Measurements from ENCODE around the gene ALG9. TPM values are rescaled to one million over a fixed set of nuclear protein-coding genes. Genes with fewer than 3 reads are reported as not detected.

Gene ALG9
- total and polyA plus RNA-seq, 10 of the 15 experiments (the other 5 are each of a cell fraction or from before 2014, with no cell fraction given): 10.8 to 41.6 (median 25.5) TPM

GRCh38 chr11:111870113-111870512 lies 1.3 kb downstream of the ALG9 start (continued):
- TF ChIP-seq EP300 (IDR thresholded peaks at IDR 0.05; ENCODE audit: borderline replicate concordance in 1 of 2, control insufficient read depth in 1 of 2, low read depth in 2 of 2, low read length in 2 of 2) (no peak), CHD4 (IDR thresholded peaks at IDR 0.05) (no peak), SIX5 (IDR thresholded peaks at IDR 0.05; ENCODE audit: low read depth, low read length, severe bottlenecking) (no peak), SMAD1 (IDR thresholded peaks at IDR 0.05; ENCODE audit: low read depth, partially characterized antibody) (no peak)

GRCh38 chr11:111860257-111860656 lies 11.1 kb downstream of the ALG9 start:
- ChIA-PET CTCF (interaction anchor here (1.0 to 2.5 kb wide), 3 partner anchors 8 to 18 kb away, joined by 3 to 9 read pairs (median 4); partner anchors contain the start of gene ALG9), RAD21 (ENCODE audit: unreplicated experiment) (no interaction called here), SMC1A (ENCODE audit: uncharacterized antibody, unreplicated experiment) (interaction anchor here (1.8 to 2.7 kb wide), 2 partner anchors 10 to 21 kb away, joined by 5 to 14 read pairs; partner anchors contain the start of gene ALG9), POLR2A (no interaction called here)
- WGBS (ENCODE audit: insufficient coverage, insufficient replicate concordance, low lambda C conversion rate, missing lambda C conversion rate): 77% methylated on average over 3 of the region's 3 CpGs
- ATAC-seq: no peak
- no peak overlapping the region for H3K27ac ChIP-seq (ENCODE audit: control insufficient read depth, insufficient read depth)
- H2AFZ ChIP-seq (ENCODE audit: control insufficient read depth, low read depth, low read length): no peak overlapping the region
- no peaks in the 10 kb centered on the region for H3K4me1 ChIP-seq (ENCODE audit: control insufficient read depth, insufficient read depth, low read length)
- FAIRE-seq: no peak
- DNase-seq (ENCODE audit: low read depth, low spot score): no peak
- TF ChIP-seq CBX5 (IDR thresholded peaks at IDR 0.05; ENCODE audit: low read depth): no peak
- TF ChIP-seq MLLT1 (IDR thresholded peaks at IDR 0.05): no peak
- TF ChIP-seq HDGF (IDR thresholded peaks at IDR 0.05): no peak
- H3K27me3 ChIP-seq (replicated peaks in 1 of 2; ENCODE audit: control insufficient read depth in 2 of 2, insufficient read depth in 2 of 2, low read length in 1 of 2): no peaks in the 10 kb centered on the region
- intact Hi-C loops (cut with micrococcal nuclease; ENCODE audit: unreplicated experiment) (no loop called here), in situ Hi-C loops (cut with MboI) (no loop called here)
- H3K9me3 ChIP-seq (replicated peaks; ENCODE audit: control insufficient read depth, insufficient read depth, low read length): no peaks in the 10 kb centered on the region
- H4K20me1 ChIP-seq (ENCODE audit: control insufficient read depth, insufficient read depth): no peaks in the 10 kb centered on the region
- no peak overlapping the region for H3K4me2 ChIP-seq (ENCODE audit: control insufficient read depth, insufficient read depth)
- H3K79me2 ChIP-seq (ENCODE audit: control insufficient read depth, insufficient read depth, low read length): no peaks in the 10 kb centered on the region
- no peak overlapping the region for H3K4me3 ChIP-seq
- H3K9ac ChIP-seq (ENCODE audit: control insufficient read depth, insufficient read depth, low read length): no peak overlapping the region
- no TSS peak for BruUV-seq (replicated peaks)
- H3K36me3 ChIP-seq (ENCODE audit: control insufficient read depth in 2 of 2, insufficient read depth in 2 of 2, low read length in 1 of 2): peaks cover 0 to 10% of the 10 kb centered on the region in 2 experiments; a peak in 3 of 4 replicates

Data from GM12878 (cell line).